NT2/D1 (cell line): Measurements from ENCODE around the gene MOV10L1.

Experiments used
- SUZ12 ChIP-seq: IDR thresholded peaks from 2 replicates; pipeline ENCODE4 v1.6.1; 2011; ENCODE audit not compliant: insufficient read length, insufficient read depth; ENCODE audit errors: extremely low read depth
- YY1 ChIP-seq: IDR thresholded peaks from 2 replicates; pipeline ENCODE4 v1.6.1; 2011; ENCODE audit not compliant: insufficient read length, insufficient read depth
- ZNF274 ChIP-seq: IDR thresholded peaks from 2 replicates; pipeline ENCODE4 v1.6.1; 2011; ENCODE audit warnings: mild to moderate bottlenecking, low read depth, low read length

DNA sequence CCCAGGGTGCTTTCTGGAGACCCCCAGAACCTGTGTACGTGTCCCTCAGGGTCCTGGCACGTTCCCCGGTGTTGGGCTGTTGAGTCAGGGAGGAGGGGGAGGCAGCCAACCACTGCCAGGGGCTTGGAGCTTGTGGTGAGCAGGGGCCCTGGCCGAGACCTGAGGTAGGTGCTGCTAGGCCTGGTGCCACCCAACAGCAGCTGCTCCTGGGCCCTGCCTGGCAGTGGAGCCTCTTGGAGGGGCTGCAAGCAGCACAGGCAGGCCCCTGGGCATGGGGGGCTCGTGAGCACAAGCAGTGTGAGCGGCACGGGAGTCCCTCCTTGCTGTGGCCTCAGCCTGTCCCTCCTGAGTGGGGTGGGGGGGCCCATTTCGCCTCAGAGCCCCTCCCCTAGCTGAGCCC lies 103.8 kb downstream of the MOV10L1 start:
- TF ChIP-seq YY1, result no peak
- TF ChIP-seq SUZ12, result no peak
- no peak for TF ChIP-seq ZNF274
